Activated CD8-positive, alpha-beta memory T cell treated with anti-CD3 and anti-CD28 coated beads, Interleukin-2, amount 50 U/mL, for 48 hours (primary cell): ENCODE data around the gene STAMBPL1.

Source experiments
- DNase-seq: peaks from one replicate; pipeline ENCODE4 v3.0.0-alpha.2; 2020

STAMBPL1 gene

GRCh38 chr10:88958721-88959120 lies 78.7 kb downstream of the STAMBPL1 start:
- DNase-seq = no peak

DNA sequence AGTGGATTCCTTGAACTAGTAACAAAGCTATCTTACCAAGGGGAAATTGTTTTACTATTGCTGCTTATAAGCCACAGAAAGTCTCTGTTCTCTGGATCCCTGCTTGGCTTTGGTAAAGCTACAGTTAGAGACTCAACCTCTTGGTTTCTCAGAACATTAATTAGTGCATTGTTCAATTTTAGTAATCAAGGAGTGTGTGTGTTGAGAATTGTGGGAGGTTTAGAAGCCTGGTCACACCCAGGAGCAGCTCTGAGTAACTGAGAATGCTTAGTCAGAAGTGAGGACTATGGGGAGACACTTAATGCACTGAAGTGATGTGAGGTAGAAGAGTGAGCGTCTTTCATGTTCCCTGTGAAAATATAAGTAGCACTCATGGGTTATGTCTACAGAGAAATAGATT lies 80.8 kb downstream of the STAMBPL1 start:
- DNase-seq = no peak

- no peak for DNase-seq
Observed at GRCh38 chr10:88961266-88961665, 81.2 kb downstream of the STAMBPL1 start.

DNA sequence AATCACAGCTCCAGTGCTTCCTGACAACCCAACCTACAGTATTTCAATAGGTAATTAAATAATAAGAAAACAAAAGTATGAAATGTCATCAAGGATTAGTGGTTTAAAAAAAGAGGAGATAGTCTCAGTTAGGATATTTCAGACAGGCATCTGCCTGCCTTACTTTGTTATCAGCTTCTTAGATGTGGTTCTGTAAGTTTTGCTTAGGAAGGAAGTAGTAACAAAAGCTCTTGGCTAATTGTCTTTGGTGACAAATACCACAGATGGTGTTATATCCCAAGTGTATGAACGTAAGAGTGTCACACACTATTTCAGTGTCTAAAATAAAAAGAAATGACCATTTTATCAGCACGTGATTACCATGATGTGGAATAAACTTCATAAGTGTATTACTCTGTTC lies 82.3 kb downstream of the STAMBPL1 start:
- DNase-seq = no peak

DNA sequence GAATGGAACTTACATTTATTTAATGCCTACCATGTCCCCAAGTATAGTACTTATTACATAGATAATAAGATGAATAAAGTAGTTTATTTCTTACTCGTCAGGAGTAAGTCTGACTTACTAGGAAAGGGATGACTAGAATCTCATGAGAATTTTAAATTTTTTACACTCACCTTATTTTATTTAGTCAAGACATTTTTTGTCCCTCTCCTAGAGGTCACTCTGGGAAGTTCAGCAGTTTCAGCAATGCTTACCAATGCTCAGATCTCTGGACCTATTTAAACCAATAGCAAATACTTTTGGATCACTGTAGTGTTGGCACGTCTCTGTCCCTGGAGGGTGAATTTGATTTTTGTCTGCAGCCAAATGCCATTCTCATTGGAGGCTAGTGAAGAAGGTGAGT lies 83.3 kb downstream of the STAMBPL1 start:
- no peak for DNase-seq

DNA sequence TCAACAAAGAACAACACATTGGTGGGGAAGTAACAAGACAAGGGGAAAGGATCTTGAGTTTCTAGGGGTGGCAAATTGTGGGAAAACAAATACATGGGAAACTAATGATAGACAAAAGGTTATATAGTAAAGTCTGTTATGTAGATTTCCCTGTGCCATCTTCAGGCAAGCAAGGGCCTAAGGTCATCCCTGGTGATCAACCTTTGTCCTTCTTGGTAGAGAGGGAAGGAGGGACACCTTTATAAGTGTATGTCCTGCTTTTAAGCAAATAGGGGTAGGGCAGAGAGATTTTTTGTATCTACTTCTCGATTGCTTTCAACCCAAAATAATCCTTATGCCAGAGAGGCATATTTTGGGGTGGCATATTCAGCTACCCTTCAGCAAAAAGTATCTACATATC lies 84.3 kb downstream of the STAMBPL1 start:
- no peak for DNase-seq

GRCh38 chr10:88964869-88965415 lies 84.9 kb downstream of the STAMBPL1 start:
- DNase-seq = no peak

- no peak for DNase-seq
Observed at GRCh38 chr10:88966797-88967196, 86.8 kb downstream of the STAMBPL1 start.

- DNase-seq = no peak
Observed at GRCh38 chr10:88968391-88968790, 88.3 kb downstream of the STAMBPL1 start.

GRCh38 chr10:88971221-88972061 lies 91.4 kb downstream of the STAMBPL1 start:
- no peak for DNase-seq
